Nephron progenitor cell (in vitro differentiated cells): Measurements from ENCODE around the gene FAM89A.

Experiments used
- DNase-seq: peaks from one replicate; pipeline ENCODE4 v3.0.0; 2021
- H3K27ac Mint-ChIP-seq: 2 replicates; pipeline ENCODE4 v1.8.0; 2021; ENCODE audit warnings: mild to moderate bottlenecking, moderate library complexity, mixed read lengths
- H3K27me3 Mint-ChIP-seq: 2 replicates; pipeline ENCODE4 v1.8.0; 2021; ENCODE audit warnings: mild to moderate bottlenecking, low read depth, mixed read lengths; ENCODE audit not compliant: poor library complexity
- H3K36me3 Mint-ChIP-seq: 2 replicates; pipeline ENCODE4 v1.8.0; 2021; ENCODE audit warnings: low read depth, mixed read lengths
- H3K4me1 Mint-ChIP-seq: 2 replicates; pipeline ENCODE4 v1.8.0; 2021; ENCODE audit warnings: mixed read lengths
- H3K4me3 Mint-ChIP-seq: 2 replicates; pipeline ENCODE4 v1.8.0; 2021; ENCODE audit warnings: mild to moderate bottlenecking, moderate library complexity, mixed read lengths
- H3K9me3 Mint-ChIP-seq: 2 replicates; pipeline ENCODE4 v1.8.0; 2021; ENCODE audit warnings: mild to moderate bottlenecking, moderate library complexity, mixed read lengths
- TF ChIP-seq, protein P1 (sequence below): fragments of 200-600 bp; sonication (generic); IDR thresholded peaks from 2 replicates; pipeline ENCODE4 v1.5.0; 2021; ENCODE audit warnings: antibody characterized with exemption

Gene FAM89A

DNA sequence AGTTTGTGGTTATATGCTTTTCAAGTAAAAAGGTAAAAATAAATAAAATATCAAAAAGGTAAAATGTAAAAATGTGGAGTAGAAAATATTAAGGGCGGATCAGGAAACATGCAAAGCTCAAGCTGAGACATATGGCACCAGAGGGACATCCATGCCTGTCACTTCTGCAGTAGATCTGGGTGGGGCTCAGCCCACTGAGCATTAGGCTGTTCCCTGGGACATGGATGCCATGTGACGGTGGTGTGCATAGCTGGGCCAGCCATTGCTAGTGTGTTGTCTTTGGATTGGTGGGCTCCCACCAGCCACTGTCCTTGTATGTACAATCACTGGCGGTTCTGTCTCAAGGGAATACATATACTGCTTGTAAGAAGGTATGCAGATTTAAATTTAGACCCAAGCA, 64.4 kb downstream of the FAM89A start:
- peaks cover 8% of the 10 kb centered on the region for H3K4me1 Mint-ChIP-seq
- TF ChIP-seq, protein P1, sequence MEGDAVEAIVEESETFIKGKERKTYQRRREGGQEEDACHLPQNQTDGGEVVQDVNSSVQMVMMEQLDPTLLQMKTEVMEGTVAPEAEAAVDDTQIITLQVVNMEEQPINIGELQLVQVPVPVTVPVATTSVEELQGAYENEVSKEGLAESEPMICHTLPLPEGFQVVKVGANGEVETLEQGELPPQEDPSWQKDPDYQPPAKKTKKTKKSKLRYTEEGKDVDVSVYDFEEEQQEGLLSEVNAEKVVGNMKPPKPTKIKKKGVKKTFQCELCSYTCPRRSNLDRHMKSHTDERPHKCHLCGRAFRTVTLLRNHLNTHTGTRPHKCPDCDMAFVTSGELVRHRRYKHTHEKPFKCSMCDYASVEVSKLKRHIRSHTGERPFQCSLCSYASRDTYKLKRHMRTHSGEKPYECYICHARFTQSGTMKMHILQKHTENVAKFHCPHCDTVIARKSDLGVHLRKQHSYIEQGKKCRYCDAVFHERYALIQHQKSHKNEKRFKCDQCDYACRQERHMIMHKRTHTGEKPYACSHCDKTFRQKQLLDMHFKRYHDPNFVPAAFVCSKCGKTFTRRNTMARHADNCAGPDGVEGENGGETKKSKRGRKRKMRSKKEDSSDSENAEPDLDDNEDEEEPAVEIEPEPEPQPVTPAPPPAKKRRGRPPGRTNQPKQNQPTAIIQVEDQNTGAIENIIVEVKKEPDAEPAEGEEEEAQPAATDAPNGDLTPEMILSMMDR = no peak
- no peak overlapping the region for H3K27ac Mint-ChIP-seq
- no peak overlapping the region for H3K4me3 Mint-ChIP-seq
- no peak for DNase-seq
- peaks cover 7% of the 10 kb centered on the region for H3K27me3 Mint-ChIP-seq
- no peaks in the 10 kb centered on the region for H3K36me3 Mint-ChIP-seq
- H3K9me3 Mint-ChIP-seq = no peaks in the 10 kb centered on the region

DNA sequence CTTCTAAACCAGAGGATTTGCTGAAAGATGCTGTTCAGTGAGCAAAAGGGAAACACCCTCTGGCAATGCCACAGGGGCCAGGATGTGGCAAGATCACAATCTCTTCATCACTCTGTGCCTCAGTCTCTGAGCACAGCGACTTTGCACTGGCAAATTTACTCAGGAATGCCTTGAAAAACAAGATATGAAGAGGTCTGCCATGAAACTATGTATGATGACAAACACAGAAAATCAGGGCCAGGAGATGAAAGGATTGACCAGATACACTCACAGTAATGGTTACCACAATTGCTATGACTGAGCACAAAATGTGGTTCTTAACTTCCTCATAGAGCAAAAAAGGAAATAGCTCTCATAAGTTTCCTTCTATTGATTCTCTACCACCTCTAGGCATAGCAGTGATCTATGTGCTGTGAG, 67.2 kb downstream of the FAM89A start:
- Mint-ChIP-seq H3K27ac (no peak overlapping the region), H3K4me1 (peaks cover 8% of the 10 kb centered on the region)

GRCh38 chr1:230971771-230972170, 68.3 kb downstream of the FAM89A start:
- Mint-ChIP-seq H3K4me3 (no peak overlapping the region), H3K4me1 (no peaks in the 10 kb centered on the region)
- TF ChIP-seq, protein P1 = no peak

More for the DNA sequence above, 67.2 kb downstream of the FAM89A start:
- Mint-ChIP-seq H3K9me3 (no peaks in the 10 kb centered on the region), H3K4me3 (no peak overlapping the region), H3K27me3 (peaks cover 15% of the 10 kb centered on the region), H3K36me3 (no peaks in the 10 kb centered on the region)
- TF ChIP-seq, protein P1 = no peak
- no peak for DNase-seq

GRCh38 chr1:230970432-230970831, 69.6 kb downstream of the FAM89A start:
- H3K4me1 Mint-ChIP-seq = no peaks in the 10 kb centered on the region
- no peak overlapping the region for H3K4me3 Mint-ChIP-seq
- no peak for DNase-seq
- peaks cover 13% of the 10 kb centered on the region for H3K27me3 Mint-ChIP-seq
- no peaks in the 10 kb centered on the region for H3K9me3 Mint-ChIP-seq
- TF ChIP-seq, protein P1 = no peak
- H3K27ac Mint-ChIP-seq = no peak overlapping the region
- no peaks in the 10 kb centered on the region for H3K36me3 Mint-ChIP-seq

More at GRCh38 chr1:230971771-230972170, 68.3 kb downstream of the FAM89A start:
- peaks cover 11% of the 10 kb centered on the region for H3K27me3 Mint-ChIP-seq
- no peak for DNase-seq
- no peaks in the 10 kb centered on the region for H3K36me3 Mint-ChIP-seq
- no peaks in the 10 kb centered on the region for H3K9me3 Mint-ChIP-seq
- no peak overlapping the region for H3K27ac Mint-ChIP-seq
